Measurements from ENCODE around the gene VAV2.

DNA sequence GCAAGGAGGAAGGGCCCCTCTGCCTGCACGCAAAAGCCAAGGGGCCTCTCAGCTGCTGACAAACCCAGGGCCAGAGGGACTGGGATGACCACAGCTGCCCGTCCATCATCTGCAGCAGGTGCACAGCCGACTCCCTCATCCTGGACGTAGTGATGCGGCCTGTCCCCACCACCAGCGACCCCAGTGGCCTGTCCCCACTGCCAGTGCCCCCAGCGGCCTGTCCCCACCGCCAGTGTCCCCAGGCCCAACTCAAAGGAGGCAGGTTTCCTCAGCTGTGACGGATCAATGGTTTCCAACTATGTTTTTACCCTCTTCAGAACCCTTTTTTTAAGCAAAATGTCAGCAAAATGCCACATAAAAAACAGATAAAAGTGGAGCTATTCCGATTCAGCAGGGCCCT lies 62.5 kb downstream of the VAV2 start:
- TF ChIP-seq CTCF (IDR thresholded peaks at IDR 0.05) (no peak), SIN3A (IDR thresholded peaks at IDR 0.05; ENCODE audit: borderline replicate concordance, insufficient read depth, low read depth, low read length) (no peak), REST (IDR thresholded peaks at IDR 0.05; ENCODE audit: insufficient read depth in 1 of 2, low read depth in 2 of 2, low read length in 1 of 2) (no peak)
